Measurements from ENCODE around the gene GNG4. TPM values are rescaled to one million over a fixed set of nuclear protein-coding genes. Genes with fewer than 3 reads are reported as not detected.
"Not testable (repeated sequence)": the region's sequence is repeated elsewhere in the genome, so short reads cannot be mapped to it uniquely, and the experiment has no call there.

Gene GNG4
- total and polyA plus RNA-seq, 7 donors, result 1.5 to 31.9 (median 3.9) TPM

- DNase-seq, result no peak
- intact Hi-C loops (cut with DNase I), result no loop called here
- Histone ChIP-seq H3K9me3 (no peaks in the 10 kb centered on the region), H3K27me3 (peaks cover 0 to 6% (median 0%) of the 10 kb centered on the region in 3 donors), H3K4me1 (no peaks in the 10 kb centered on the region), H3K27ac (no peak overlapping the region), H3K4me3 (no peak overlapping the region), H3K36me3 (no peaks in the 10 kb centered on the region)
- no peak for TF ChIP-seq EP300 (IDR thresholded peaks at IDR 0.05)
- TF ChIP-seq POLR2AphosphoS5 (IDR thresholded peaks at IDR 0.05), result no peak
- TF ChIP-seq POLR2A (IDR thresholded peaks at IDR 0.05), result no peak
- 71 to 86% methylated on average over 13 of the region's 13 CpGs for WGBS, 2 donors
These were observed 100.0 kb downstream of the GNG4 start for GRCh38 chr1:235549351-235550139.

GRCh38 chr1:235546369-235547155 lies 103.0 kb downstream of the GNG4 start:
- H3K27ac ChIP-seq; H3K27me3 ChIP-seq; DNase-seq; H3K4me1 ChIP-seq; H3K36me3 ChIP-seq; intact Hi-C loops (cut with DNase I); H3K9me3 ChIP-seq; H3K4me3 ChIP-seq: not testable (repeated sequence)
- 60 to 70% methylated on average over 10 of the region's 10 CpGs for WGBS, 2 donors

- 91 to 92% methylated on average over 9 of the region's 9 CpGs for WGBS, 2 donors
These were observed 104.2 kb downstream of the GNG4 start for GRCh38 chr1:235545292-235545930.

GRCh38 chr1:235542845-235543244 lies 106.7 kb downstream of the GNG4 start:
- H3K27ac ChIP-seq; intact Hi-C loops (cut with DNase I); H3K4me3 ChIP-seq; H3K9me3 ChIP-seq; H3K4me1 ChIP-seq; H3K36me3 ChIP-seq; DNase-seq; H3K27me3 ChIP-seq: not testable (repeated sequence)
- 83 to 86% methylated on average over 7 of the region's 7 CpGs for WGBS, 2 donors

More at GRCh38 chr1:235545292-235545930, 104.2 kb downstream of the GNG4 start:
- TF ChIP-seq CTCF (IDR thresholded peaks at IDR 0.05) (no peak), POLR2A (IDR thresholded peaks at IDR 0.05) (no peak), POLR2AphosphoS5 (IDR thresholded peaks at IDR 0.05) (no peak), EP300 (IDR thresholded peaks at IDR 0.05) (no peak)
- Histone ChIP-seq H3K9me3 (no peaks in the 10 kb centered on the region), H3K36me3 (no peaks in the 10 kb centered on the region), H3K4me3 (no peak overlapping the region), H3K4me1 (no peaks in the 10 kb centered on the region), H3K27ac (no peak overlapping the region), H3K27me3 (peaks cover 0 to 6% (median 0%) of the 10 kb centered on the region in 3 donors)
- no peak for DNase-seq
- intact Hi-C loops (cut with DNase I), result no loop called here

- H3K27ac ChIP-seq, result no peak overlapping the region
- DNase-seq, result no peak
- peaks cover 0 to 7% (median 0%) of the 10 kb centered on the region in 3 donors for H3K27me3 ChIP-seq
- intact Hi-C loops (cut with DNase I), result no loop called here
- 77 to 79% methylated on average over 8 of the region's 8 CpGs for WGBS, 2 donors
- H3K4me1 ChIP-seq, result no peaks in the 10 kb centered on the region
- no peaks in the 10 kb centered on the region for H3K36me3 ChIP-seq
- H3K9me3 ChIP-seq, result no peaks in the 10 kb centered on the region
- no peak overlapping the region for H3K4me3 ChIP-seq
- no peak for TF ChIP-seq EP300 (IDR thresholded peaks at IDR 0.05)
- TF ChIP-seq POLR2AphosphoS5 (IDR thresholded peaks at IDR 0.05), result no peak
- no peak for TF ChIP-seq CTCF (IDR thresholded peaks at IDR 0.05)
- no peak for TF ChIP-seq POLR2A (IDR thresholded peaks at IDR 0.05)
These were observed 116.0 kb downstream of the GNG4 start for GRCh38 chr1:235533476-235534168.

Measured in sigmoid colon (tissue), 7 donors.